Nephron progenitor cell (in vitro differentiated cells): ENCODE results near the gene AQP9.
A peak's percentile ranks its signal among the peaks of the same experiment; 100 is the strongest.

ENCODE experiments used
- DNase-seq: peaks from one replicate; pipeline ENCODE4 v3.0.0; 2021
- H3K27ac Mint-ChIP-seq: 2 replicates; pipeline ENCODE4 v1.8.0; 2021; ENCODE audit warnings: mild to moderate bottlenecking, moderate library complexity, mixed read lengths
- H3K27me3 Mint-ChIP-seq: 2 replicates; pipeline ENCODE4 v1.8.0; 2021; ENCODE audit warnings: mild to moderate bottlenecking, low read depth, mixed read lengths; ENCODE audit not compliant: poor library complexity
- H3K36me3 Mint-ChIP-seq: 2 replicates; pipeline ENCODE4 v1.8.0; 2021; ENCODE audit warnings: low read depth, mixed read lengths
- H3K4me1 Mint-ChIP-seq: 2 replicates; pipeline ENCODE4 v1.8.0; 2021; ENCODE audit warnings: mixed read lengths
- H3K4me3 Mint-ChIP-seq: 2 replicates; pipeline ENCODE4 v1.8.0; 2021; ENCODE audit warnings: mild to moderate bottlenecking, moderate library complexity, mixed read lengths
- H3K9me3 Mint-ChIP-seq: 2 replicates; pipeline ENCODE4 v1.8.0; 2021; ENCODE audit warnings: mild to moderate bottlenecking, moderate library complexity, mixed read lengths
- TF ChIP-seq, protein P1 (sequence below): fragments of 200-600 bp; sonication (generic); IDR thresholded peaks from 2 replicates; pipeline ENCODE4 v1.5.0; 2021; ENCODE audit warnings: antibody characterized with exemption

AQP9 gene

DNA sequence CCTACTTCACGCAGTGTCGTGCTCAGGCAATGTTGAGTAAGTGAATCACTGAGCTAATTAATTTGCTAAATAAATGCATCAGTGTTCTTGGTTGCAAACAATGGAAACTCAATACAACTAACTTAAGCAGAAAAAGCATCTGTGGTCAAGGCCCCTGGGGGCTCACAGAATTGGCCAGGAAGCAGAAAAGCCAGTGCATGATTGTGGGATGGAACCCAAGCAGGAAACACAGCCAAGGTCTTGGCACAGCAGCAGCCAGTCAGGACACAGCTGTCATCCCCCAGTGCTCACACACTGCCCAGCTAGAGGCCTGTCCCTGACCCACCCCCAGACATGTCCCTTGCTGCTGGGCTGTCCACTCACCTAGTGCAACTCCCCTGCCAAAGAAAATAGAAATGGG, 85.9 kb downstream of the AQP9 start:
- Mint-ChIP-seq H3K36me3 (peaks cover 13% of the 10 kb centered on the region), H3K27ac (no peak overlapping the region), H3K4me1 (peaks cover 12% of the 10 kb centered on the region), H3K27me3 (no peaks in the 10 kb centered on the region), H3K4me3 (no peak overlapping the region), H3K9me3 (peaks cover 18% of the 10 kb centered on the region)
- DNase-seq: no peak
- TF ChIP-seq, protein P1, sequence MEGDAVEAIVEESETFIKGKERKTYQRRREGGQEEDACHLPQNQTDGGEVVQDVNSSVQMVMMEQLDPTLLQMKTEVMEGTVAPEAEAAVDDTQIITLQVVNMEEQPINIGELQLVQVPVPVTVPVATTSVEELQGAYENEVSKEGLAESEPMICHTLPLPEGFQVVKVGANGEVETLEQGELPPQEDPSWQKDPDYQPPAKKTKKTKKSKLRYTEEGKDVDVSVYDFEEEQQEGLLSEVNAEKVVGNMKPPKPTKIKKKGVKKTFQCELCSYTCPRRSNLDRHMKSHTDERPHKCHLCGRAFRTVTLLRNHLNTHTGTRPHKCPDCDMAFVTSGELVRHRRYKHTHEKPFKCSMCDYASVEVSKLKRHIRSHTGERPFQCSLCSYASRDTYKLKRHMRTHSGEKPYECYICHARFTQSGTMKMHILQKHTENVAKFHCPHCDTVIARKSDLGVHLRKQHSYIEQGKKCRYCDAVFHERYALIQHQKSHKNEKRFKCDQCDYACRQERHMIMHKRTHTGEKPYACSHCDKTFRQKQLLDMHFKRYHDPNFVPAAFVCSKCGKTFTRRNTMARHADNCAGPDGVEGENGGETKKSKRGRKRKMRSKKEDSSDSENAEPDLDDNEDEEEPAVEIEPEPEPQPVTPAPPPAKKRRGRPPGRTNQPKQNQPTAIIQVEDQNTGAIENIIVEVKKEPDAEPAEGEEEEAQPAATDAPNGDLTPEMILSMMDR: no peak

DNA sequence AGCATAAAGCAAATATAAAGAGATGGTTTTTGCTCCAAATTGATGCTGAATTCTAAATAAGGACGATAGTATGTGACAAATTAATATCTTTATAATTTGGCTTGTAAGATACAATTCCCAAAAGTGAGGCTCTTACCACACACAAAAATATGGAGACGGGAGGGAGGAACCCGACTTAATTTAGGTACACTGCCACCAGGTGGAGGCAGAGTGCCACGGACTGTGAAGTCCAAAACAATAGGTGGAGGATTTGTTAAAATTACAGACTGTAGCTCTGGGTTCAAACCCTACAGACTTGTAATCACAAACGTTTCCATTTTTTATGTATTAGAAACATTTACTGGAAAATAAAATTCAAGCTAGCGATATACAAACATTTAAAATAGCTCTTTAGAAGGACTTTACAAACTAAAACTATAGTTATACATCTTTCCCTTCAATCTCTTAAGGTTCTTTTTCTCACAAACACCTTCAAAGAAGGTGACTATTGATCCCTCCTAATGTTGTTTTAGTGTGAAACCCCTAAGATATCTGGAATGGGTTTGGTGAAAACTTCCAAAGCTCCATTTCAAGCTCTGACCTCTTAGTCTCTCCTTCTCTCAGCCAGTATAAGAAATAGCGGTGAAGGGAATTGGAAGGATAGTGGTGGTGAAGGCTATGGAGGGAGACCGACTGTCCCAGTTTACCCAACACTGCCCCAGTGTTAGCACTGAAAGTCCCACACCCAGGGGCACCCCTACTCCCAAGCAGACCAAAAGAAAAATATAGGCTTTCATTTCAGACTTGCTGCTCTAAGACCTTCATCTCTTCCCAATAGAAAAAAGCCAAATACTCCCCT, 89.7 kb downstream of the AQP9 start:
- Mint-ChIP-seq H3K36me3 (no peaks in the 10 kb centered on the region), H3K27me3 (no peaks in the 10 kb centered on the region), H3K27ac (no peak overlapping the region), H3K4me1 (peaks cover 33% of the 10 kb centered on the region), H3K9me3 (no peaks in the 10 kb centered on the region), H3K4me3 (no peak overlapping the region)
- DNase-seq: peak; percentile 78
- TF ChIP-seq, protein P1: peak; percentile 92

DNA sequence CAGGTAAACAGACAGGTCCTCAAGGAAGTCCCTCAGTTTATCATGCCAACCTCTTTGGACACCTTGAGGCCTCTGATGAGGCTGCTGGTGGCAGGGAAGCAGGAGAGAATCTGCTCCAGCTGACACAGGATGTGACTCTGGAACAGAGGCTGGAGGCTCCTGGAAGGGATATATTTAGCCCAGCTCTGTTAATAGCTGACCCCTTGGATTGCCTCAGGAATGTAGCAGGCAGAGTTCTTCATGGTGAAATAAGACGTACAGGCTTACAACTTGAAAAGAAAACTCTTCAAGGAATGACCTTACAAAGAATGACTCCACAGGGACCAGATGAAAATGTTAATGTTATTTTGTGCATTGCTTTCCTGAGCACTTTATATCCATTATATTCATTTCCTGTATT, 90.5 kb downstream of the AQP9 start:
- Mint-ChIP-seq H3K4me3 (peak overlapping the region; percentile 60), H3K27me3 (no peaks in the 10 kb centered on the region), H3K27ac (no peak overlapping the region), H3K4me1 (peaks cover 33% of the 10 kb centered on the region), H3K9me3 (no peaks in the 10 kb centered on the region), H3K36me3 (no peaks in the 10 kb centered on the region)
- TF ChIP-seq, protein P1: no peak
- DNase-seq: no peak

DNA sequence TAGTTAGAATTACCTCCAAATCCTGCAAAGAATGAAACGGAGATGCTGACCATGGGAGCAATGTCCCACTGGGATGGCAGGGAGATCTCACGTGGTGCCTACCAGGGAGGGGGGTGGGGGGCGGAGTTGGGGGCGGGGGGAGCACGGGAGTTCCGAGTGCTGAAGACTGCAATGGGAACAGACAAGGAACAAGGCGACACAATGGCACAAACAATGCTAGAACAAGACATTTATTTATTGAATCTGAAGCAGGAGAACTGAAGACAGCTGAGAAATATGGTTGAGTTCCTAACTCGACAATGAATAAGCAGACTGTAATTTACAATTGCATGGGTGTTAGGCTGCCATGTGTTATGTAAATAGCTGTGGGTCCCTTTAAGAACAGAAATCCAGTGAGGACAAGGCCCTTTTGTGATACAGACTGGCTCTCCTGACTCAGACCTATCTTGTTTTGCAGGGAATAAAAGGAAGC, 91.2 kb downstream of the AQP9 start:
- H3K27me3 Mint-ChIP-seq: no peaks in the 10 kb centered on the region
- DNase-seq: no peak
- TF ChIP-seq, protein P1: no peak
- H3K4me3 Mint-ChIP-seq: peak overlapping the region; percentile 60
- H3K36me3 Mint-ChIP-seq: no peaks in the 10 kb centered on the region
- H3K4me1 Mint-ChIP-seq: peaks cover 33% of the 10 kb centered on the region
- H3K27ac Mint-ChIP-seq: no peak overlapping the region
- H3K9me3 Mint-ChIP-seq: no peaks in the 10 kb centered on the region

DNA sequence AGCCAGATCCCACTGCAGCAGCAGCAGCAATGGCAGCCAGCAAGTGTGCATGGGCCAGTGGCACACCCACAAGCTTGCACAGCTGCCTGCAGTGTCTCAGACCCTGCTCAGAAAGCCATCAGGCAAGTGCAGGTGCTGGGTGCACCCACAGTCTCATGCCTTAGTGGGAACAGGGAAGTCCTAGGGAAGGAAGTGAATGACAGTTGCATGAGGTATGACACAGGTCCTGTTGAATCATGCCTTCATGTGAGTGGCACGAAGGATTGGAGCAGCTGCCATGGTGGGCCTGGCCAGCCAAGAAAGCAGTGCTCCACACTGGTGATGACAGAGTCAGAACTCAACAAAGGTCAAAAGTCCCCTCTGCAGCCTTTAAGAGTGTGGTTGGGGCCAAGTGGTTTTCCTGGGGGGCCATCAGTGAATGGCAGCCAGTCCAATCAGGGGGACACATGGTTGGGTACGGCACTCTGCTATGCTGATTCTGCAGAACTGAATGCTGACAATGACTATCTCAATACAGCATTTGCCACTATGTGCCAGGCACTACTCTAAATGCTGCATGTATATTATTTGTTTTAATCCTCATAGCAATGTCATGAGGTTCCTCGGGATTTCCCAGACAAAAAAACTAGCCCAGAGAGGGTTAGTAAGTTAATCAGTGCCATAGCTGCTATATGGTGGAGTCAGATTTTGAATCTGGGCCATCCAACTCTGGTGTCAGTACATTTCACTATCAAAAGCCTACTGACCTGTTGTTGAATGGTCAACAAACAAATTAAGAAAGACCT, 94.3 kb downstream of the AQP9 start:
- no peak for DNase-seq
- Mint-ChIP-seq H3K4me1 (peaks cover 33% of the 10 kb centered on the region), H3K4me3 (no peak overlapping the region), H3K36me3 (peaks cover 9% of the 10 kb centered on the region), H3K27me3 (no peaks in the 10 kb centered on the region), H3K9me3 (peaks cover 17% of the 10 kb centered on the region), H3K27ac (no peak overlapping the region)
- TF ChIP-seq, protein P1: no peak
